Peyer's patch (tissue), 4 donors: ENCODE data around the gene CHCHD5.

Experiments
- POLR2A ChIP-seq, 2 donors: fragments of 450-650 bp; IDR thresholded peaks; one replicate each; pipeline ENCODE4 v1.5.1; 2017; ENCODE audit warnings: antibody characterized with exemption in 2 of 2, mild to moderate bottlenecking in 2 of 2, moderate library complexity in 2 of 2
- TF ChIP-seq, protein P1 (sequence below), 6 experiments: fragments of 450-650 bp in 4 of 6; fragments of 200-600 bp in 2 of 6; sonication (generic) in 1 of 6; IDR thresholded peaks; one replicate each; pipeline ENCODE4 v1.5.1; 2017 to 2019; ENCODE audit warnings: antibody characterized with exemption in 6 of 6, mild to moderate bottlenecking in 3 of 6, moderate library complexity in 1 of 6

DNA sequence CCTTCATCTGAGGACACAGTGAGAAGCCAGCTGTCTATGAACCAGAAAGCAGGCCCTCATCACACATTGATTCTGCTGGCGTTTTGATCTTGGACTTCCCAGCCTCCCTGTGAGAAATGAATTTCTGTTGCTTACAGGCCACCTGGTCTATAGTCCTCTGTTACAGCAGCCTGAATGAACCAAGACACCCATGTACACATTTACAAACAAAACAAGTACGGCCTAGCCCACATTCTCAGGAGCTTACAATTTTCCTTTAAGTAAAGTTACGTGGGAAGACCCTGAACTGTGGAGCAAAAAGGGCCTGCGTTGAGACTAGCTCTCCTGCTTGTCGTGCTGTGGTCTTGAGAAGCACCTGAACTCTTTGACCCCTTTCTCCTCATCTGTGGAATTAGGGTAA, 49.3 kb downstream of the CHCHD5 start:
- TF ChIP-seq, protein P1, sequence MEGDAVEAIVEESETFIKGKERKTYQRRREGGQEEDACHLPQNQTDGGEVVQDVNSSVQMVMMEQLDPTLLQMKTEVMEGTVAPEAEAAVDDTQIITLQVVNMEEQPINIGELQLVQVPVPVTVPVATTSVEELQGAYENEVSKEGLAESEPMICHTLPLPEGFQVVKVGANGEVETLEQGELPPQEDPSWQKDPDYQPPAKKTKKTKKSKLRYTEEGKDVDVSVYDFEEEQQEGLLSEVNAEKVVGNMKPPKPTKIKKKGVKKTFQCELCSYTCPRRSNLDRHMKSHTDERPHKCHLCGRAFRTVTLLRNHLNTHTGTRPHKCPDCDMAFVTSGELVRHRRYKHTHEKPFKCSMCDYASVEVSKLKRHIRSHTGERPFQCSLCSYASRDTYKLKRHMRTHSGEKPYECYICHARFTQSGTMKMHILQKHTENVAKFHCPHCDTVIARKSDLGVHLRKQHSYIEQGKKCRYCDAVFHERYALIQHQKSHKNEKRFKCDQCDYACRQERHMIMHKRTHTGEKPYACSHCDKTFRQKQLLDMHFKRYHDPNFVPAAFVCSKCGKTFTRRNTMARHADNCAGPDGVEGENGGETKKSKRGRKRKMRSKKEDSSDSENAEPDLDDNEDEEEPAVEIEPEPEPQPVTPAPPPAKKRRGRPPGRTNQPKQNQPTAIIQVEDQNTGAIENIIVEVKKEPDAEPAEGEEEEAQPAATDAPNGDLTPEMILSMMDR (IDR thresholded peaks at IDR 0.05): no peak
- no peak for TF ChIP-seq POLR2A (IDR thresholded peaks at IDR 0.05)
